AG04450 (cell line): ENCODE measurements around the gene RANBP1. TPM values are rescaled to one million over a fixed set of nuclear protein-coding genes. Genes with fewer than 3 reads are reported as not detected.

ENCODE experiments used
- CTCF ChIA-PET: fragments of 300-600, 350-600 bp; formaldehyde crosslinking; extraction: SDS; loops from one replicate; lab custom pipeline; 2022; ENCODE audit warnings: antibody characterized with exemption, inconsistent platforms; lab: Charles Lee
- POLR2A ChIA-PET: fragments of 350-600 bp; formaldehyde crosslinking; extraction: SDS; loops from one replicate; lab custom pipeline; 2021; ENCODE audit warnings: antibody characterized with exemption, inconsistent platforms; lab: Yijun Ruan, JAX
- DNase-seq: peaks from one replicate; pipeline ENCODE4 v3.0.0-alpha.2; 2011; ENCODE audit warnings: low read depth, low spot score
- H3K27ac ChIP-seq: one replicate; pipeline ENCODE4 v1.5.1; 2012; ENCODE audit warnings: low read depth, low read length, control low read depth
- H3K27me3 ChIP-seq: one replicate; pipeline ENCODE4 v1.6.0; 2012; ENCODE audit warnings: low read length; ENCODE audit not compliant: control insufficient read depth, insufficient read depth
- H3K4me3 ChIP-seq: 2 replicates; pipeline ENCODE4 v1.5.1; 2011; ENCODE audit warnings: mild to moderate bottlenecking, low read depth, low read length, control low read depth
- H3K9me3 ChIP-seq: 2 replicates; pipeline ENCODE4 v1.5.1; 2012; ENCODE audit warnings: low read length; ENCODE audit not compliant: control insufficient read depth, insufficient read depth
- CTCF ChIP-seq: IDR thresholded peaks from 2 replicates; pipeline ENCODE4 v1.5.1; 2011; ENCODE audit warnings: low read depth, low read length, control low read depth, inconsistent platforms
- polyA plus RNA-seq: library from polyadenylated mRNA; depleted of rRNA; stranded (reverse); fragments of >200 nt; gene quantifications from 2 replicates; pipeline ENCODE4 v1.2.3, GENCODE V29; 2011; rRNA removed
- small RNA-seq: library from RNA; depleted of rRNA; stranded (forward); fragments of <200 nt; gene quantifications from one replicate; pipeline ENCODE3, GENCODE V24; 2012; ENCODE audit warnings: low read depth; ENCODE audit not compliant: insufficient read length

RANBP1 gene
- polyA plus RNA-seq, 1 experiment, result 154 TPM

GRCh38 chr22:20176421-20177085 lies 60.6 kb downstream of the RANBP1 start:
- ChIA-PET CTCF (interaction anchor here (0.6 to 1.4 kb wide), 2 partner anchors 108 to 414 kb away, joined by 3 read pairs; no protein-coding TSS in a partner anchor), POLR2A (no interaction called here)
- Histone ChIP-seq H3K4me3 (no peak overlapping the region), H3K27me3 (peaks cover 35% of the 10 kb centered on the region), H3K9me3 (no peaks in the 10 kb centered on the region; the same call in 1 of the 2 replicates), H3K27ac (no peak overlapping the region)
- TF ChIP-seq CTCF, result no peak
- no peak for DNase-seq

Small RNAs within 50 kb of the gene (small RNA-seq; reads per million reads assigned to genes)
- gene MIR6816 (not detected), gene RF00017 (not detected), gene RF00599 (not detected)

Other genes with a start within 250 kb of the RANBP1 start
- gene COMT, start 174.3 kb upstream of the RANBP1 start, polyA plus RNA-seq, result 79.4 and 105 TPM in 2 replicates
- gene TXNRD2, start 174.3 kb upstream of the RANBP1 start, polyA plus RNA-seq, result 13.3 and 15.8 TPM in 2 replicates
- 5.6 and 8.2 TPM in 2 replicates for gene ARVCF, start 99.3 kb upstream of the RANBP1 start, polyA plus RNA-seq
- gene TANGO2, start 95.0 kb upstream of the RANBP1 start, polyA plus RNA-seq, result 21.3 and 27.5 TPM in 2 replicates
- gene DGCR8, start 35.9 kb upstream of the RANBP1 start, polyA plus RNA-seq, result 22.0 and 22.8 TPM in 2 replicates
- 15.6 and 20.4 TPM in 2 replicates for gene TRMT2A, start 1.1 kb downstream of the RANBP1 start, polyA plus RNA-seq
- gene ZDHHC8, start 15.7 kb downstream of the RANBP1 start, polyA plus RNA-seq, result 13.5 and 21.9 TPM in 2 replicates
- not detected in 2 replicates for gene CCDC188, start 35.0 kb downstream of the RANBP1 start, polyA plus RNA-seq
- 0.16 and 0.38 TPM in 2 replicates for gene RTN4R, start 152.2 kb downstream of the RANBP1 start, polyA plus RNA-seq
- 45.4 and 60.9 TPM in 2 replicates for gene DGCR6L, start 204.0 kb downstream of the RANBP1 start, polyA plus RNA-seq